NCI-H1436 treated with DMSO at 0.1 percent for 48 hours (cell line): ENCODE data around the gene TMEFF2.

Experiments
- DNase-seq: peaks from one replicate; lab custom pipeline; 2025; lab: John Stamatoyannopoulos, UW

TMEFF2 gene

GRCh38 chr2:192016265-192016664 lies 178.5 kb downstream of the TMEFF2 start:
- DNase-seq, result no peak

- no peak for DNase-seq
Measured at GRCh38 chr2:192013211-192013610, 181.5 kb downstream of the TMEFF2 start.

GRCh38 chr2:192011196-192011595 lies 183.5 kb downstream of the TMEFF2 start:
- no peak for DNase-seq

- DNase-seq, result no peak
Measured at GRCh38 chr2:192010073-192010472, 184.7 kb downstream of the TMEFF2 start.

GRCh38 chr2:192007581-192008228 lies 187.0 kb downstream of the TMEFF2 start:
- DNase-seq, result no peak

GRCh38 chr2:192005211-192005610 lies 189.5 kb downstream of the TMEFF2 start:
- DNase-seq, result no peak

GRCh38 chr2:192004188-192004963 lies 190.4 kb downstream of the TMEFF2 start:
- DNase-seq, result no peak

- DNase-seq, result no peak
Measured at GRCh38 chr2:192002418-192002817, 192.3 kb downstream of the TMEFF2 start.

GRCh38 chr2:192000196-192000980 lies 194.3 kb downstream of the TMEFF2 start:
- no peak for DNase-seq

GRCh38 chr2:191999101-191999841 lies 195.5 kb downstream of the TMEFF2 start:
- DNase-seq, result no peak

- DNase-seq, result no peak
Measured at GRCh38 chr2:191995285-191995684, 199.4 kb downstream of the TMEFF2 start.

GRCh38 chr2:191994749-191995148 lies 200.0 kb downstream of the TMEFF2 start:
- no peak for DNase-seq

- DNase-seq, result no peak
Measured at GRCh38 chr2:191991442-191991841, 203.3 kb downstream of the TMEFF2 start.

GRCh38 chr2:191985740-191986139 lies 209.0 kb downstream of the TMEFF2 start:
- no peak for DNase-seq

- DNase-seq, result no peak
Measured at GRCh38 chr2:191983591-191983990, 211.1 kb downstream of the TMEFF2 start.

- DNase-seq, result no peak
Measured at GRCh38 chr2:191983186-191983585, 211.5 kb downstream of the TMEFF2 start.

- no peak for DNase-seq
Measured at GRCh38 chr2:191981706-191982105, 213.0 kb downstream of the TMEFF2 start.

GRCh38 chr2:191980483-191980882 lies 214.2 kb downstream of the TMEFF2 start:
- no peak for DNase-seq

GRCh38 chr2:191979221-191979730 lies 215.5 kb downstream of the TMEFF2 start:
- DNase-seq, result no peak

GRCh38 chr2:191977754-191978153 lies 217.0 kb downstream of the TMEFF2 start:
- DNase-seq, result no peak

GRCh38 chr2:191976436-191976835 lies 218.3 kb downstream of the TMEFF2 start:
- DNase-seq, result no peak

- no peak for DNase-seq
Measured at GRCh38 chr2:191974676-191975075, 220.1 kb downstream of the TMEFF2 start.
